Stimulated activated naive CD8-positive, alpha-beta T cell treated with anti-CD3 and anti-CD28 coated beads, Interleukin-15, Interleukin-2, amounts not matched to agents 100 ng/mL and 50 ng/mL, for 24 hours (primary cell): ENCODE results near the gene CCDC171.
"Not testable (repeated sequence)": the region's sequence is repeated elsewhere in the genome, so short reads cannot be mapped to it uniquely, and the experiment has no call there.

Experiments
- H3K27ac Mint-ChIP-seq: one replicate; pipeline ENCODE4 v1.8.0; 2021; ENCODE audit warnings: mild to moderate bottlenecking, mixed read lengths
- H3K27me3 Mint-ChIP-seq: one replicate; pipeline ENCODE4 v1.8.0; 2021; ENCODE audit warnings: mixed read lengths
- H3K36me3 Mint-ChIP-seq: one replicate; pipeline ENCODE4 v1.8.0; 2021; ENCODE audit warnings: low read depth, mixed read lengths
- H3K4me1 Mint-ChIP-seq: one replicate; pipeline ENCODE4 v1.8.0; 2021; ENCODE audit warnings: low read depth, mixed read lengths
- H3K4me3 Mint-ChIP-seq: one replicate; pipeline ENCODE4 v1.8.0; 2021; ENCODE audit warnings: mild to moderate bottlenecking, mixed read lengths
- H3K9me3 Mint-ChIP-seq: one replicate; pipeline ENCODE4 v1.8.0; 2021; ENCODE audit warnings: mixed read lengths

CCDC171 gene

GRCh38 chr9:15736569-15736968, 183.7 kb downstream of the CCDC171 start:
- no peaks in the 10 kb centered on the region for H3K27me3 Mint-ChIP-seq
- H3K36me3 Mint-ChIP-seq: no peaks in the 10 kb centered on the region
- no peak overlapping the region for H3K27ac Mint-ChIP-seq
- no peaks in the 10 kb centered on the region for H3K9me3 Mint-ChIP-seq
- no peak overlapping the region for H3K4me3 Mint-ChIP-seq
- H3K4me1 Mint-ChIP-seq: no peaks in the 10 kb centered on the region

- Mint-ChIP-seq H3K27me3 (no peaks in the 10 kb centered on the region), H3K4me3 (no peak overlapping the region), H3K36me3 (no peaks in the 10 kb centered on the region), H3K27ac (no peak overlapping the region), H3K4me1 (no peaks in the 10 kb centered on the region), H3K9me3 (no peaks in the 10 kb centered on the region)
These were observed 185.2 kb downstream of the CCDC171 start for GRCh38 chr9:15738011-15738410.

- no peaks in the 10 kb centered on the region for H3K4me1 Mint-ChIP-seq
- H3K27ac Mint-ChIP-seq: no peak overlapping the region
- H3K9me3 Mint-ChIP-seq: no peaks in the 10 kb centered on the region
- no peaks in the 10 kb centered on the region for H3K27me3 Mint-ChIP-seq
- no peaks in the 10 kb centered on the region for H3K36me3 Mint-ChIP-seq
- H3K4me3 Mint-ChIP-seq: no peak overlapping the region
These were observed 188.2 kb downstream of the CCDC171 start for GRCh38 chr9:15741015-15741414.

GRCh38 chr9:15743512-15743911, 190.7 kb downstream of the CCDC171 start:
- Mint-ChIP-seq H3K27me3 (no peaks in the 10 kb centered on the region), H3K9me3 (peaks cover 9% of the 10 kb centered on the region), H3K36me3 (peaks cover 9% of the 10 kb centered on the region), H3K4me1 (no peaks in the 10 kb centered on the region), H3K4me3 (no peak overlapping the region), H3K27ac (no peak overlapping the region)

GRCh38 chr9:15744196-15744595, 191.4 kb downstream of the CCDC171 start:
- H3K27ac Mint-ChIP-seq: no peak overlapping the region
- peaks cover 9% of the 10 kb centered on the region for H3K36me3 Mint-ChIP-seq
- H3K9me3 Mint-ChIP-seq: peaks cover 9% of the 10 kb centered on the region
- no peak overlapping the region for H3K4me3 Mint-ChIP-seq
- no peaks in the 10 kb centered on the region for H3K4me1 Mint-ChIP-seq
- H3K27me3 Mint-ChIP-seq: no peaks in the 10 kb centered on the region

- Mint-ChIP-seq H3K27me3 (no peaks in the 10 kb centered on the region), H3K4me3 (no peak overlapping the region), H3K36me3 (peaks cover 9% of the 10 kb centered on the region), H3K4me1 (no peaks in the 10 kb centered on the region), H3K9me3 (peaks cover 16% of the 10 kb centered on the region), H3K27ac (no peak overlapping the region)
These were observed 194.1 kb downstream of the CCDC171 start for GRCh38 chr9:15746905-15747304.

- no peaks in the 10 kb centered on the region for H3K36me3 Mint-ChIP-seq
- H3K4me3 Mint-ChIP-seq: no peak overlapping the region
- H3K4me1 Mint-ChIP-seq: no peaks in the 10 kb centered on the region
- no peak overlapping the region for H3K27ac Mint-ChIP-seq
- H3K9me3 Mint-ChIP-seq: no peaks in the 10 kb centered on the region
- no peaks in the 10 kb centered on the region for H3K27me3 Mint-ChIP-seq
These were observed 202.8 kb downstream of the CCDC171 start for GRCh38 chr9:15755660-15756059.

GRCh38 chr9:15761551-15761950, 208.7 kb downstream of the CCDC171 start:
- Mint-ChIP-seq H3K27me3 (no peaks in the 10 kb centered on the region), H3K4me3 (no peak overlapping the region), H3K27ac (no peak overlapping the region), H3K9me3 (no peaks in the 10 kb centered on the region), H3K36me3 (no peaks in the 10 kb centered on the region), H3K4me1 (no peaks in the 10 kb centered on the region)

- no peaks in the 10 kb centered on the region for H3K9me3 Mint-ChIP-seq
- H3K4me3 Mint-ChIP-seq: no peak overlapping the region
- no peaks in the 10 kb centered on the region for H3K4me1 Mint-ChIP-seq
- no peaks in the 10 kb centered on the region for H3K36me3 Mint-ChIP-seq
- no peak overlapping the region for H3K27ac Mint-ChIP-seq
- no peaks in the 10 kb centered on the region for H3K27me3 Mint-ChIP-seq
These were observed 210.5 kb downstream of the CCDC171 start for GRCh38 chr9:15763371-15763770.

- H3K9me3 Mint-ChIP-seq: no peaks in the 10 kb centered on the region
- H3K36me3 Mint-ChIP-seq: no peaks in the 10 kb centered on the region
- H3K4me3 Mint-ChIP-seq: no peak overlapping the region
- no peak overlapping the region for H3K27ac Mint-ChIP-seq
- no peaks in the 10 kb centered on the region for H3K27me3 Mint-ChIP-seq
- H3K4me1 Mint-ChIP-seq: no peaks in the 10 kb centered on the region
These were observed 211.3 kb downstream of the CCDC171 start for GRCh38 chr9:15764131-15764530.

GRCh38 chr9:15769547-15769946, 216.7 kb downstream of the CCDC171 start:
- Mint-ChIP-seq H3K4me1 (no peaks in the 10 kb centered on the region), H3K4me3 (no peak overlapping the region), H3K9me3 (no peaks in the 10 kb centered on the region), H3K36me3 (no peaks in the 10 kb centered on the region), H3K27ac (no peak overlapping the region), H3K27me3 (no peaks in the 10 kb centered on the region)

GRCh38 chr9:15778861-15779260, 226.0 kb downstream of the CCDC171 start:
- no peak overlapping the region for H3K4me3 Mint-ChIP-seq
- H3K27me3 Mint-ChIP-seq: no peaks in the 10 kb centered on the region
- H3K9me3 Mint-ChIP-seq: no peaks in the 10 kb centered on the region

GRCh38 chr9:15782106-15782505, 229.3 kb downstream of the CCDC171 start:
- no peaks in the 10 kb centered on the region for H3K27me3 Mint-ChIP-seq
- H3K36me3 Mint-ChIP-seq: no peaks in the 10 kb centered on the region
- no peaks in the 10 kb centered on the region for H3K4me1 Mint-ChIP-seq
- no peak overlapping the region for H3K4me3 Mint-ChIP-seq
- H3K9me3 Mint-ChIP-seq: no peaks in the 10 kb centered on the region
- no peak overlapping the region for H3K27ac Mint-ChIP-seq

More at GRCh38 chr9:15778861-15779260, 226.0 kb downstream of the CCDC171 start:
- Mint-ChIP-seq H3K4me1 (no peaks in the 10 kb centered on the region), H3K27ac (no peak overlapping the region), H3K36me3 (no peaks in the 10 kb centered on the region)

- H3K27me3 Mint-ChIP-seq: no peaks in the 10 kb centered on the region
- H3K9me3 Mint-ChIP-seq: no peaks in the 10 kb centered on the region
- no peak overlapping the region for H3K4me3 Mint-ChIP-seq
- no peaks in the 10 kb centered on the region for H3K4me1 Mint-ChIP-seq
- H3K27ac Mint-ChIP-seq: no peak overlapping the region
- H3K36me3 Mint-ChIP-seq: no peaks in the 10 kb centered on the region
These were observed 232.7 kb downstream of the CCDC171 start for GRCh38 chr9:15785584-15785983.

- no peaks in the 10 kb centered on the region for H3K27me3 Mint-ChIP-seq
- no peaks in the 10 kb centered on the region for H3K9me3 Mint-ChIP-seq
- no peaks in the 10 kb centered on the region for H3K36me3 Mint-ChIP-seq
- no peaks in the 10 kb centered on the region for H3K4me1 Mint-ChIP-seq
- H3K4me3 Mint-ChIP-seq: no peak overlapping the region
- H3K27ac Mint-ChIP-seq: no peak overlapping the region
These were observed 233.8 kb downstream of the CCDC171 start for GRCh38 chr9:15786616-15787015.

- H3K4me1 Mint-ChIP-seq, H3K27me3 Mint-ChIP-seq, H3K4me3 Mint-ChIP-seq, H3K27ac Mint-ChIP-seq, H3K36me3 Mint-ChIP-seq: not testable (repeated sequence)
- H3K9me3 Mint-ChIP-seq: peaks cover 17% of the 10 kb centered on the region
These were observed 257.5 kb downstream of the CCDC171 start for GRCh38 chr9:15810219-15810899.
